DND-41 (cell line): ENCODE results near the gene CDKL4.
"Not testable (repeated sequence)": the region's sequence is repeated elsewhere in the genome, so short reads cannot be mapped to it uniquely, and the experiment has no call there.

ENCODE experiments used
- ATAC-seq: fragments of 200-7000 bp; cut with Tn5 transposase; 3 replicates; pipeline ENCODE4 v1.9.1; 2021; ENCODE audit warnings: low read depth; ENCODE audit not compliant: insufficient read depth
- DNase-seq: peaks from one replicate; pipeline ENCODE4 v3.0.0-alpha.2; 2020
- H2AFZ ChIP-seq: 2 replicates; pipeline ENCODE4 v1.6.0; 2012; ENCODE audit warnings: low read depth, low read length
- H3K27ac ChIP-seq: 2 replicates; pipeline ENCODE4 v1.5.1; 2012; ENCODE audit warnings: low read length, inconsistent platforms
- H3K27me3 ChIP-seq: fragments of 200-600 bp; sonication (generic); 2 replicates; pipeline ENCODE4 v1.6.0; 2012; ENCODE audit warnings: low read length, mild to moderate bottlenecking, inconsistent platforms; ENCODE audit not compliant: insufficient read depth, poor library complexity
- H3K36me3 ChIP-seq: 2 replicates; pipeline ENCODE4 v1.5.1; 2012; ENCODE audit warnings: low read length, inconsistent platforms; ENCODE audit not compliant: insufficient read depth
- H3K4me1 ChIP-seq: 2 replicates; pipeline ENCODE4 v1.5.1; 2012; ENCODE audit warnings: mild to moderate bottlenecking, low read length; ENCODE audit not compliant: insufficient read depth
- H3K4me2 ChIP-seq: 2 replicates; pipeline ENCODE4 v1.6.0; 2012; ENCODE audit warnings: mild to moderate bottlenecking, moderate library complexity, low read length, inconsistent platforms; ENCODE audit not compliant: insufficient read depth
- H3K4me3 ChIP-seq, 2 experiments: fragments of 200-600 bp in 1 of 2; shearing (Covaris generic) in 1 of 2; 2 replicates each; pipeline ENCODE4 v1.5.1; 2012 to 2016; ENCODE audit warnings: inconsistent platforms in 2 of 2, low read length in 2 of 2, mild to moderate bottlenecking in 2 of 2, low read depth in 1 of 2, moderate library complexity in 1 of 2
- H3K79me2 ChIP-seq: 2 replicates; pipeline ENCODE4 v1.6.0; 2012; ENCODE audit warnings: low read length, inconsistent platforms; ENCODE audit not compliant: insufficient read depth
- H3K9ac ChIP-seq: 2 replicates; pipeline ENCODE4 v1.6.0; 2012; ENCODE audit warnings: low read depth, mild to moderate bottlenecking, inconsistent platforms, low read length, moderate library complexity
- H3K9me3 ChIP-seq: 2 replicates; pipeline ENCODE4 v1.5.1; 2012; ENCODE audit warnings: low read length, moderate library complexity, mild to moderate bottlenecking, inconsistent platforms; ENCODE audit not compliant: insufficient read depth, severe bottlenecking
- H4K20me1 ChIP-seq: 2 replicates; pipeline ENCODE4 v1.6.0; 2012; ENCODE audit warnings: low read length; ENCODE audit not compliant: insufficient read depth
- EZH2 ChIP-seq: IDR thresholded peaks from 3 replicates; pipeline ENCODE4 v1.6.1; 2012; ENCODE audit warnings: borderline replicate concordance, low read depth, mild to moderate bottlenecking, moderate library complexity, low read length, inconsistent platforms; ENCODE audit not compliant: severe bottlenecking
- TF ChIP-seq, protein P1 (sequence below): IDR thresholded peaks from 2 replicates; pipeline ENCODE4 v1.5.1; 2012; ENCODE audit warnings: borderline replicate concordance, low read length, moderate library complexity, mild to moderate bottlenecking; ENCODE audit not compliant: poor library complexity, severe bottlenecking; ENCODE audit errors: extremely low read depth

Gene CDKL4

DNA sequence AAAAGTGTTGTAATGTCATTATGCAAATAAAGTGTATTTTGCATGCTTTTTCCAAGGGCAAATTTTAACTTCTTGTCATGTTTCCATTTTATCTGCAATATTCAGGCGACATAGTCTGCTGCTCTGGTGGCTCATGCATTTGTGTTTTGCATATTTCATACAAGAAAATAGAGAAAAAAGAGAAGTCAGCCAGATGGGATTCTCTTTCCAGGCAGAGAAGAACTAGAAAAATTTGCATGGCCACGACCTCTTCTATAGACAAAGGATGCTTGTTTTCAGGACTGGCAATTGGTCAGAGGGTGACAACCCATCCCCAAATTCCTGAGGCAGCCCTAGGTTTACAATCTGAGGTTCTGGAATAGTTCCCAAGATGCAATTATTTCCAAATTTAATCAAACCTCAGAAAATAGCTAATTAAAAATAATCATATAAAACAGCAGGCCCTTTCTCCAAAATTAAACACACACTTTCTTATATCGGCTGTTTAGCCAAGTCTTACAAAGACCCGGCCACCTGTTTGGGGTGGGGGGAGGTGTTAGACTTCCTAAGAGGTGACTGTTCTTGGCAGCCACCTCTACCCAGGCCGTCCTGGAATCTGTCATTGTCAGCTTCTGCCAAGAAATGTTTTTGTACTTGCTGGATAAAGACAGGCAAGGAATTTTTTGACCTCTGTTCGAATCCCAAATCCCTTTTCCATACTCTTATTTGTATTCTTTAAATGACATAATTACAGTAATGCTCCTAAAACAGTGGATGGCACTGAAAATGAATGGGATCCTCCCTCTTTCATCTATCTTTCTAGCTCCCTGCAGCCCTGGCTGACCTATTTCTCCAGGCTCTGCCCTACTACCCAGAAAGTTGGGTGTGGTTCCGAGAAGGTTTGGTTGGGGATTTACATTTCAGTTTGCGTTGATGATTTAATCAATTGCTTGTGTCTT, 102.2 kb downstream of the CDKL4 start:
- ATAC-seq (no peak), DNase-seq (no peak)
- H4K20me1 ChIP-seq, result no peaks in the 10 kb centered on the region
- no peaks in the 10 kb centered on the region for H3K36me3 ChIP-seq
- H3K27ac ChIP-seq, result no peak overlapping the region
- H3K4me3 ChIP-seq, result no peak overlapping the region
- H3K9me3 ChIP-seq, result no peaks in the 10 kb centered on the region
- H3K9ac ChIP-seq, result no peak overlapping the region
- H3K79me2 ChIP-seq, result no peaks in the 10 kb centered on the region
- no peak overlapping the region for H2AFZ ChIP-seq
- no peak overlapping the region for H3K4me2 ChIP-seq
- H3K27me3 ChIP-seq, result no peaks in the 10 kb centered on the region
- peaks cover 17% of the 10 kb centered on the region for H3K4me1 ChIP-seq
- no peak for TF ChIP-seq EZH2
- TF ChIP-seq, protein P1, sequence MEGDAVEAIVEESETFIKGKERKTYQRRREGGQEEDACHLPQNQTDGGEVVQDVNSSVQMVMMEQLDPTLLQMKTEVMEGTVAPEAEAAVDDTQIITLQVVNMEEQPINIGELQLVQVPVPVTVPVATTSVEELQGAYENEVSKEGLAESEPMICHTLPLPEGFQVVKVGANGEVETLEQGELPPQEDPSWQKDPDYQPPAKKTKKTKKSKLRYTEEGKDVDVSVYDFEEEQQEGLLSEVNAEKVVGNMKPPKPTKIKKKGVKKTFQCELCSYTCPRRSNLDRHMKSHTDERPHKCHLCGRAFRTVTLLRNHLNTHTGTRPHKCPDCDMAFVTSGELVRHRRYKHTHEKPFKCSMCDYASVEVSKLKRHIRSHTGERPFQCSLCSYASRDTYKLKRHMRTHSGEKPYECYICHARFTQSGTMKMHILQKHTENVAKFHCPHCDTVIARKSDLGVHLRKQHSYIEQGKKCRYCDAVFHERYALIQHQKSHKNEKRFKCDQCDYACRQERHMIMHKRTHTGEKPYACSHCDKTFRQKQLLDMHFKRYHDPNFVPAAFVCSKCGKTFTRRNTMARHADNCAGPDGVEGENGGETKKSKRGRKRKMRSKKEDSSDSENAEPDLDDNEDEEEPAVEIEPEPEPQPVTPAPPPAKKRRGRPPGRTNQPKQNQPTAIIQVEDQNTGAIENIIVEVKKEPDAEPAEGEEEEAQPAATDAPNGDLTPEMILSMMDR, result no peak

DNA sequence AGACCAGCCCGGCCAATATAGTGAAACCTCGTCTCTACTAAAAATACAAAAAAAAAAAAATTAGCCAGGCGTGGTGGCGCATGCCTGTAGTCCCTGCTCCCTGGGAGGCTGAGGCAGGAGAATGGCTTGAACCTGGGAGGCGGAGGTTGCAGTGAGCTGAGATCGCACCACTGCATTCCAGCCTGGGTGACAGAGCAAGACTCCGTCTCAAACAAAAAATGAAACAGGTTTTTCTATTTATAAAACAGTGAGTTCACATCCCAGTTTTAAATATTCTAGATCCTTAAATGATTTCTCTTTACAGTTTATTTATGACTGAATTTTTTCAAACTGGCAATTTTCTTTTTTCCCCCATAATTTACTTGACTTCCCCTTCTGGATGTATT, 102.8 kb downstream of the CDKL4 start:
- not testable (repeated sequence) for ATAC-seq, H3K4me2 ChIP-seq, H3K9me3 ChIP-seq, H3K27ac ChIP-seq, H3K79me2 ChIP-seq, DNase-seq, H2AFZ ChIP-seq, H3K27me3 ChIP-seq, H4K20me1 ChIP-seq, H3K4me3 ChIP-seq, H3K9ac ChIP-seq, H3K36me3 ChIP-seq
- H3K4me1 ChIP-seq, result peaks cover 21% of the 10 kb centered on the region

DNA sequence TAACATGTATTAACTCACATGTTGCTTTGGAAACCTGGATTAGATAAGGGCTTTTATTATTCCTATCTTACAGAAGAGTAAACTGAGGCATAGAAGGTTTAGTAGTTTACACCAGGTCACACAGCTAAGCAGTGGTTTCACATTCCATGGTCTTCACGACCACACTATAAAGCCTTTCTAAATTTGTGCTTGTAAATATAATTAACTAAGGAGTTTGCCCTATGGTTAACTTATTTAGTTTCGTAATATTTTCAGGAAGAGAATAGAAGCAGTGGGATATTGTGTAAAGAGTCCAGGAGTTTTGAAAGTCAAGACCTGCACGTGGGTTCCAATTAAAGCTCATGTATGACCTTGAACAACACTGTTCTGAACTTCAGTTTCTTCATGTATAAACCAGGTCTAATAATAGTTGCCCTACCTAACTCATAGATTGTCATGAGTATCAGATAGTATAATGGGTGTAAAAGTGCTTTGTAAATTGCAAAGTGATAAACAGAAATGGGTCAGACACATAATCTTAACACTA, 103.4 kb downstream of the CDKL4 start:
- no peaks in the 10 kb centered on the region for H3K79me2 ChIP-seq
- H3K27ac ChIP-seq, result no peak overlapping the region
- H2AFZ ChIP-seq, result no peak overlapping the region
- no peak overlapping the region for H3K9ac ChIP-seq
- no peak overlapping the region for H3K4me2 ChIP-seq
- H3K4me1 ChIP-seq, result peaks cover 27% of the 10 kb centered on the region
- no peaks in the 10 kb centered on the region for H3K27me3 ChIP-seq
- no peaks in the 10 kb centered on the region for H3K9me3 ChIP-seq
- H3K36me3 ChIP-seq, result no peaks in the 10 kb centered on the region
- DNase-seq (no peak), ATAC-seq (no peak)
- no peak overlapping the region for H3K4me3 ChIP-seq
- TF ChIP-seq, protein P1, result no peak
- TF ChIP-seq EZH2, result no peak
- no peaks in the 10 kb centered on the region for H4K20me1 ChIP-seq

DNA sequence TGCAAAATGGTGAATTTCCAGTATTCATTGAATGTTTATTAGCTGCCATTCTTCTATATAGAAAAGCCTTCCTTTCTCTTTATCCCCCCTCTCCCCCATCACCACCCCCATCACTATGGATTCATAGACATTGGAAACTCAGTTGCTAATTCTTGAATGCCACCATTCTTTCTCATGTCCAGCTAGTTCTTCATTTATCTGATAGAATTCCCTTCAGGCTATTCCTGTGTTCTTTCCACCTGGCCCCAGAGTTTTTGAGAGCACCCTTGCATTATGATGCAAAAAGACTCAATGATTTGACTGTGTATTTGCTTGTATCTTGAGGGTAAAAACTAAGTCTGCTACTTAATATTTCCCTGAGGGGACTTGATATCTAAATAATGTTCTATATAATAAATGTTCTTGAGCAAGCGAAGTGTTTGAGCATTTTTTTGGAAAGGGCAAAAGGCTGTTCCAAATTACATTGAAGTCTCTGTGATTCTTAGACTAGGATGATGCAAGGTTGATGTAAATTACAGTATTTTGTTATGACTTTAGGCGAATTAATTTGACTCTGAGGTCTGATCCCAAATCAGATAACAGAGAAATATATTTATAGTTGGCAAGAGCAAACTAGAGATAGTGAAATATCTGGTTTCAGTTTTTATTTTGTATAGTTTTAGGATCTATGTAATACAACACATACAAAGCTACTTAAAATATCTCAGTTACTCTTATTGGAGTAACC, 104.1 kb downstream of the CDKL4 start:
- TF ChIP-seq, protein P1, result no peak
- no peak for TF ChIP-seq EZH2
- H4K20me1 ChIP-seq, result no peaks in the 10 kb centered on the region
- no peak overlapping the region for H3K27ac ChIP-seq
- H3K36me3 ChIP-seq, result no peaks in the 10 kb centered on the region
- H3K9me3 ChIP-seq, result no peaks in the 10 kb centered on the region
- DNase-seq (no peak), ATAC-seq (no peak)
- H3K9ac ChIP-seq, result no peak overlapping the region
- no peak overlapping the region for H3K4me3 ChIP-seq
- H3K27me3 ChIP-seq, result no peaks in the 10 kb centered on the region
- H3K4me2 ChIP-seq, result no peak overlapping the region
- no peaks in the 10 kb centered on the region for H3K79me2 ChIP-seq
- no peak overlapping the region for H2AFZ ChIP-seq
- peaks cover 28% of the 10 kb centered on the region for H3K4me1 ChIP-seq
